Measurements from ENCODE around the gene EMC10.

Gene EMC10

GRCh38 chr19:50480281-50481111 lies 4.2 kb downstream of the EMC10 start:
- no peak for DNase-seq

- no peak for DNase-seq
Observed at GRCh38 chr19:50481351-50482149, 5.2 kb downstream of the EMC10 start.

GRCh38 chr19:50482271-50482855 lies 6.1 kb downstream of the EMC10 start:
- no peak for DNase-seq

- DNase-seq, result no peak
Observed at GRCh38 chr19:50482916-50483315, 6.6 kb downstream of the EMC10 start.

- no peak for DNase-seq
Observed at GRCh38 chr19:50485284-50485955, 9.1 kb downstream of the EMC10 start.

- DNase-seq, result peak; percentile 60
Observed at GRCh38 chr19:50486823-50487515, 10.7 kb downstream of the EMC10 start.

- no peak for DNase-seq
Observed at GRCh38 chr19:50488389-50489194, 12.3 kb downstream of the EMC10 start.

GRCh38 chr19:50489461-50490011 lies 13.2 kb downstream of the EMC10 start:
- no peak for DNase-seq

GRCh38 chr19:50490411-50490811 lies 14.1 kb downstream of the EMC10 start:
- DNase-seq, result no peak

GRCh38 chr19:50490991-50491472 lies 14.7 kb downstream of the EMC10 start:
- no peak for DNase-seq

- peak; percentile 38 for DNase-seq
Observed at GRCh38 chr19:50492303-50493052, 16.2 kb downstream of the EMC10 start.

GRCh38 chr19:50493171-50493570 lies 16.9 kb downstream of the EMC10 start:
- no peak for DNase-seq

GRCh38 chr19:50494186-50495019 lies 18.1 kb downstream of the EMC10 start:
- no peak for DNase-seq

GRCh38 chr19:50495020-50495531 lies 18.8 kb downstream of the EMC10 start:
- no peak for DNase-seq

- no peak for DNase-seq
Observed at GRCh38 chr19:50496189-50497021, 20.1 kb downstream of the EMC10 start.

GRCh38 chr19:50497022-50497405 lies 20.7 kb downstream of the EMC10 start:
- no peak for DNase-seq

- DNase-seq, result no peak
Observed at GRCh38 chr19:50498219-50499056, 22.1 kb downstream of the EMC10 start.

Measured in stimulated activated CD4-positive, alpha-beta T cell treated with anti-CD3 and anti-CD28 coated beads, Interleukin-4, amount 100 ng/mL, for 1 hour (primary cell).